ENCODE measurements around the gene AMTN.

The AMTN gene

DNA sequence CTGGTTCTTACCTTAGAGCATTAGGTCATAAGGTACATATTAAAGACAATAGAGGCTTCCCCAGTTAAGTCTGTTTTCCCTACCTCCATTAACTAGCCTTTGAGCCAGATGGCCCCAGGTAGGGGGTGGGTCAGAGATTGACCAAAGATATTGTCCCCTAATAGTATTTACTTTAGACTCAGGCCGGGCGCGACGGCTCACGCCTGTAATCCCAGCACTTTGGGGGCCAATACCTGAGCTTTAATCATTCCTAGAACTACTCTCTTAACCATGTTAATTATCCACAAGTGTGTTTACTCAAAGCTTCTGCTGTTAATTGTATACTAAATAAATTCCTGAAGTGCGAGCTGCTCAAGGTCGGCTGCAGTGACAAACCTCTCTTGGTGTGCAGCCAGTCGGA lies 45.7 kb downstream of the AMTN start:
- DNase-seq (ENCODE audit: low read depth): no peak

DNA sequence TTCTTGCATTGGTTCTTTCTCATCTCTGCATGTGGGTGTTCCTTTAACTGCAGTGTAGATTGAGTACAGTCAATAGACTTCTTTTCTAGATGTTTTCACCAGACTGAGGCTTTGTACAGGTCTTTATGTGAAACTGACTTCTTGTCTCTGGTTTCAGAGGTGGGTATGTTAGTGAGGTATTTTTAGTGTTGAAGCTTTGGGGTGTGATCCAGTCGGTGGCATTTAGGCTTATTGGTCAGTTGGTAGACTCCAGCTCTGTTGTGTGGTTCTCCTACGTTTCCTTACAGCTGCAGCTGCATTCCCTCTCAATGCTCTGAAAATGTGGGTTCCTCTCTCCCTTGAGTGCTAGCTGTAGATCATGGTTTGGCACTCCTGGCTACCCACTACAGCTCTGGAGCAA lies 52.4 kb downstream of the AMTN start:
- no peak for DNase-seq (ENCODE audit: low read depth)

DNA sequence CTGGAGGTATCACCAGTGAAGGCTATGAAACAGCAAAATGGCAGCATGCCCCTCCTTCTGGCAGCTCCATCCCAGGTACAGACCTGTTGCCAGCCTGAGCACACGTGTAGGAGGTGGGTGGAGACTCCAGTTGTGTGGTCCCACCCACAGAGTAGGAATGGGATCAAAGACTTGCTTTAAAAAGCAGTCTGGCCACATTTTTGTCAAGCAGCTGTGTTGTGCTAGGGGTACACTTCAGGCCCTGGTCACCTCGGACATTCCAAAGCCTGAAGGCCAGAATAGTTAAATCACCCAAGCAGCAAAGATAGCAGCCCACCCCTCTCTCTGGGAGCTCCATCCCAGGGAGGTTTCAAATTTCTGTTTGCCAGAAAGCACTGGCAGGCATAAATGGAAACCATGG lies 53.4 kb downstream of the AMTN start:
- DNase-seq (ENCODE audit: low read depth): no peak

DNA sequence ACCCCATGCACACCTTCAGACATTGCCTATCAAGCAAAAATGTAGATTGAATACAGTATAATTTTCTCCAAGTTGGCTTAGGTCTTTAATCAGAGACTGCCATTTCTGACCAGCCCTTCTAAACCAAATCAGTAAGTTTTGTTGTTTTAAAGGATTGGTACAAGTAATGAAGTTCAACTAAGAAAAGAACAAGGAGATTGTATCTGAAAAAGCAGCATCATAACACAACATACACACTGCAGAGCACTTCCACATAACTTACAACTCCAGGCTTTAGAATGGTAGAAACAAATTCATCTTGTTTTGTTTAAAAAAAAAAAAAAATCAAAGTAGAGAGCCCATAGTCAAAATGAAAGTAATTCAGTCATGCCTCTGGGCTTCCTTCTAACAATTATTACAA lies 57.6 kb downstream of the AMTN start:
- DNase-seq (ENCODE audit: low read depth): no peak

DNA sequence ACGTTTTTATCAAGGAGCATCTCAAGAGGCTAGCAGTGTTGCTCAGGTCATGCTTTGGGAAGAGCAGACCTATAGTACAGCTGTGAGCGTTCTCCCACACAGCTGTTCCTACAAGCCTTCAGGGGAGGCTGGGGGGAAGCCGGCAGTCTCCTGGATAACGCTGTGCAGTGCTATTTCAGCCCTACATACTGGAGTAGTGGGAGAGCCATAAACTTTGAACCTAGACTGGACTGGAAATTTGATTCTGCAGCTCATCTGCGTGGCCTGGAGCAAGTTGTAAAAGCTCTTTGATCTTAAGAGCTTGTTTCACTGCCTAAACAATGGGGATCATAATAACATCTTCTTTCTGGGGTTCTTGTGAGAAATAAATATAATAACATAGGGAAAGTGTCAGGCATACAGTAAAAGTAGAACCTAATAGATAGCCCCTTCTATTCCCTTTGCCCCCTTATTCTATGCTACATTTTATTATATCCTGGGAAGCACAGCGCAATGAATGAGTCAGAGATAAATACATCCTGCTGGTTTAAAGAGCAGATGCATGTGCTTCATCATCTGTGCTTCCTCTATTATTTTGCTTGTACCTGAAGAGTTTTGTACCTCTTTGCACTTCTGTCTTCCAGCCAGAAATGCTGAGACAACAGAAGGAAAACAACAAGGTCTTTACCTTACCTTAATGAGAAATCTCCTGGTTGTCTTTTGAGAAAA lies 59.0 kb downstream of the AMTN start:
- DNase-seq (ENCODE audit: low read depth): no peak

DNA sequence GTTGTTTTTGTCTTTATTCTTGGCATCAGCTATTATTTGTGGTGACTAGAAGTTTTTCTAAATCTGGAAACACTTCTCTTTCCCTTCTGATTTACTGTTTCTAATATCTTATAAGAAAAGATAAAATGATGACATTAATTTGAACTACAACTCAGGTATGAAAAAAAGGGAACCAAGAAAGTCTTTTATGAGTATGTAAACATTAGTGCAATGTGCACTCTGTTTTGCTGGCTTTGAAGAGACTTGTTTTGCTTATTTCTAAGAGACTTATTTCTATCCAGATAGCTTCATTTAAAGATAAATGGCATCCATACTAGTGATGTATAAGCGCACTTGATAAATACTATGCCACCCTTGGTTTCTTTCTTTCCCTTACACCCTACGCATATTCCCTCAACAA lies 63.6 kb downstream of the AMTN start:
- no peak for DNase-seq (ENCODE audit: low read depth)

Data from T follicular helper cell (primary cell).